GM19351 (cell line): ENCODE results near the gene RAE1.
A peak's percentile ranks its signal among the peaks of the same experiment; 100 is the strongest.

Experiments
- ATAC-seq: cut with Tn5 transposase; IDR thresholded peaks from one replicate; pipeline ENCODE4 v1.9.1; 2021; ENCODE audit warnings: mild to moderate bottlenecking, moderate library complexity; ENCODE audit not compliant: unreplicated experiment

The RAE1 gene

DNA sequence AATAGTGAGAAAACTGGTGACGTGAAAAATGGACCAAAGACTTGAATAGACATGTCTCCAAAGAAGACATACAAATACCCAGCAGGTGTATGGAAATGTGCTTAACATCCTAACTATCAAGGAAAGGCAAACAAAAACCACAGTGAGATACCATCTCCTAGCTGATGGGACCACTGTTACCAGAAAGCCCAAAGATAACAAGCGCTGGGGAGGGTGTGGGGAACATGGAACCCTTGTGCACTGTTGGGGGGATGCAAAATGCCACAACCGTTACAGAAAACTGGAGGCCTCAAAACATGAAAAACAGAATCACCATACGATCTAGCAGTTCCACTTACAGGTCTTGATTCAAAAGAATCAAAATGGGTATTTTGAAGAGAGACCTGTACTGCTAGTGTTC lies 20.3 kb downstream of the RAE1 start:
- no peak for ATAC-seq

DNA sequence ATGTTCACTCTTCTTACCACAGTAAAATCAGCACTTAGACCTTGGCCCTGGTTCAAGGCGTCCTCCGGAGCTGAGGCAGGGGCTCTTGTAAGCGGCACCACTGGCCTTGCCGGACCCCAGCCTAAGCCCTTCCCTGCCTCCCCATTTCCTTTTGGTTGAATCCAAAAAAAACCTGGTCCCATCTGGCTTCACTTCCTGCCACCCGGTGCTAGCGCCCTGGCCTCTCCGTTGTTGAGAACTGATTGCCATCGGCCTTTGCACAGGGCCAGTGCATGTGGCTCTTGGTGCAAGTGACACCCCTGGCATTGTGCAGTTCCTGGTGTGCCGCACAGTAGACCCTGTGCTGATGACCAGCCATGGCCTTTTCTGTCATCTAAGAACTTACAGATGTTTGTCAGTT lies 21.1 kb downstream of the RAE1 start:
- no peak for ATAC-seq

DNA sequence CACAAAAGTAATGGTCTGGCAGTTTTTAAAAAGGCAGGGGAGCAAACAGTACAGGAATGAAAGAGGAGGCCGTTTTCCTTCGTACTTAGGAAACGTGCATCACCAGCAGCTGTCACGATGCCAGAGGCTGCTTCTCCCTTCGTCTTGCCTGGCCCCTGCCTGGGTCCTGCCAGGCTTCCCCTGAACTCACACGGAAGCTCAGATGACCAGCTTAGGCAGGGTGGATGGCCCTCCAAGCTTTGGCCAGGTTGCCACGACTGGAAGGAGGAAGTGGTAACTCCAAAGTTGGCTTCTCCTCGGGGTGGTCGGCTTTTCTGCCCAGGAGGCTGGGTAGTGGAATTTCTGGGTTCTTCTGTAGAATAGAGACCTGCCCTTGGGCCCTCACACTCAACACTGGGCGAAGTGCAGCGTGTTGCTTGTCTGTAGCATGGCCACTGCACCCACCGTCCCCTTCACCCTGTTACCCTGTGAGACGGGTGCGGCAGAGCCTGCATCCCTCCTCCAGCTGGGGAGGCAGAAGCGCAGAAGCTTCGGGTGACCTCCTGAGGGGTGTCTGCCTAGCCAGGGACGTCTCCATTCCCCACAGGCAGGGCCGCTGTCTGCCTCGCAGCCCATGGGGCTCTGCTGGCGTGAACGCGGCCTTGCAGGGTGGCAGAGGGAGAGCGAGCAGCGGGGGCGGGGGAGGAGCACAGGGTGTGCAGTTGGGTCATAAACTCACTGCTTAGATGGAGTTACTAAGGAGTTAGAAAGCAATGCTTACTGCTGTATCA lies 21.7 kb downstream of the RAE1 start:
- no peak for ATAC-seq

DNA sequence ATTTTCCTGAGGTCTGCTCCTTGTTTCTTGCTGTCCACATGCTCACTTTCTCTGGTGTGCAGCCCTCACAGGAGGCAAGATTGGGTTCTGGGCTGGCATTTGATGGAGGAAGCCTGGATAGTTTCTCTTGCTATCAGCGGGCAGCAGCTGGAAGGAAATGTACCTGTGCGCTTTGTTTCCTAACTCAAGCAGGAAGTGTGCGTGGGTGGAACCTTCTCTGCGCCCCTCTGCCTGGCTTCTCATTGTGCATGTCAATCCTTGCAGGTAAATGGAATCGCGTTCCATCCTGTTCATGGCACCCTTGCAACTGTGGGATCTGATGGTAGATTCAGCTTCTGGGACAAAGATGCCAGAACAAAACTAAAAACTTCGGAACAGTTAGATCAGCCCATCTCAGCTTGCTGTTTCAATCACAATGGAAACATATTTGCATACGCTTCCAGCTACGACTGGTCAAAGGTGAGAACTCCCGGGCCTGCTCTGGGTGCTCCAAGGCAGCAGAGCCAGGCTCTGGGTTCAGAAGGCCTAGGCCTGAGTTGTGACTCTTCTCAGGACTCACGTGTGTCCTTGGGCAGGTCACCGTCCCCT lies 23.4 kb downstream of the RAE1 start:
- no peak for ATAC-seq

DNA sequence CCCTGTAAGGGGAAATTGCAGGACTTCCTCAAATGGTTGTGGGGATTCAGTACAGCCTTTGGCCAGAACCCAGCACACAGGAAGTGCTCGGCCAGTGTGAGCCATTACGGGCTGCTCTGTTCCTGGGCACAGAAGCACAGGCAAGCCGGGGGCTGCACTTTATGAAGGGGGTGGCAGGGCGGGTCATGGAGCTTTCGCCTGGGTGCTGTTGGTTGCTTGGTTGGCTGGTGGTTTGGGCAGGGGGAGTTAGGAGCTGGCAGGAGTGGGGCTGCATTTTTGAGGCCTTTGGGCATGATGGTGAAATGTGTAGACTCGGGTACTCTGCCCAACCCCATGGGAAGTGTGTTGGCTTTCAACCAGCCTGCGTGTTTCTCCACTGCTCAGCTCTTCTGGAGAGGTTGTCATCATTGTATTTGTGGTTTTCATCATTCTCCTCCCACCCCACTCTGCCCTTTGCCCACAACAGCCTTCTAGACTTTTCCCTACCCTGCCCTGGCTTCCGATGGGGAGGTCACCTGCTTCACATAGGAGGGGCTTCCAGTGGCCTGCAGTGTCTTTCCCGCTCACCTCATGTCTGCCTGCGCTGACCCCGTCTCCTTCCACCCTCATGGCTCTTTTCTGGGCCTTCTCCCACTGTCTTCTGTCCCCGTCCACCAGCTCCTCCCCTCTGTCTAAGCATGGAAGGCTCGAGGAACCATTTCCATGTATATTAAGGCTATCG lies 24.0 kb downstream of the RAE1 start:
- no peak for ATAC-seq

DNA sequence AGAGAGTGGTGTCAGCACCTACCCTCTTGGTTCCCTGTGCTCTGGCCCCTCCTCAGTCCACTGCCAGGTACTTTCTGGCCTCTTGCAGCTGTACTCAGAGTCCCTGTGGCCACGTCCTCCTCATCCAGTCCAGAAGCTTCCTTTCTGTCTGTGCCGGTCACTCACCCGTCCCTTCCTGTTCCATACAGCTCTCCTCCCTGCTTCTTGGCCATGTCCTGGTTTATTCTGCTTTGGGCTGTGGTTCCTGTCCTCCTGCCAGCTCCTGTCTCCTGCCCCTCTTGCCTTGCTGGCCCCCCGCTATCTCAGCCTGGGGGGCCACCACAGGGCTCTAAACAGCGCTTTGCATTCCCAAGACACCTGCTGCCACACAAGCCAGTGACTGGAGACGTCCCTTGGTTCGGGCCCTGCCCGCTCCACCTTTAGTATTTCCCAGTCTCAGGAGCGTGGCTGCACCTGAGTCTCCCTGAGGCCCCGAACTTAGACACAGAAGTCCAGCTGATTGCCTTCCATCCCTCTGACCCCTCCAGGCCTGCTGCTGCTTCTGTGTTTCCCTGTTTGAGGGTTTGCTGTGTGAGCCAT lies 24.7 kb downstream of the RAE1 start:
- ATAC-seq, result no peak

DNA sequence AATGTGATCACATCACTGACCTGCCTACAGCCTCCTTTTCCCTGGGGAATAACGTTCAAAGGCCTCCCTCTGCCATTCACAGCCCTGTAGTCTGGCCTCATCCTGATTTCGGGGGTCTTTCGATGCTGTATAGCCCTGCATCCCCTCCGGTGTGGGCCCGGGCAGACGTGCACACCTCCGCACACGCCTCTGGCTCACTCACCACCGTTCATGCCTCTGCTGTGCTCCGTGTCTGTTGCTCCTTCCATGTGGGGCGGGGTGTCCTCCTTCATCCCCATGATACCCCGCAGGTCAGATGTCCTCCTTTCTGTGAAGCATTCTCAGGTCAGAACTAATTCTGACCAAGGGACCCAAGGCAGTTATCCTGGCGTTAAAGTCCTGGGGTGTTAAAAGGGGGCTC lies 26.3 kb downstream of the RAE1 start:
- no peak for ATAC-seq

DNA sequence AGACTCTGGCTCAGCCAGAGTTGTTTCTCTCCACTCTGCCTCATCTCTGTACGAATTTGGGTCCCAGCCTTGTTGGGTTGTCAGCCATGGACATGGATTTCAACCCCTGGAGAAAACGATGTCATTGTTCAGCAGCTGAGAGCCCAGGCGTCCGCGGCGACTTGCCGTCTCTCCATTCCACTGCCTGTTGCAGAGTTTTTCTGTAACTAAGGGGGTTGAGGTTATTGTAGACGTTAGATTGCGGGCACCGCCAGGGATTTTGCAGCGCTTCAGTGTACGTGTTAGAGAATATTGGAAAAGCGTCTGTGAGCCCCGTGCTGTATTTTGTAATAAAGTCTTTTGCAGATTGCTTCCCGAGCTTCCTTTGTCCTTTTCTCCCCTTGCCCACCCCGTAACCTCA lies 27.1 kb downstream of the RAE1 start:
- ATAC-seq, result no peak

DNA sequence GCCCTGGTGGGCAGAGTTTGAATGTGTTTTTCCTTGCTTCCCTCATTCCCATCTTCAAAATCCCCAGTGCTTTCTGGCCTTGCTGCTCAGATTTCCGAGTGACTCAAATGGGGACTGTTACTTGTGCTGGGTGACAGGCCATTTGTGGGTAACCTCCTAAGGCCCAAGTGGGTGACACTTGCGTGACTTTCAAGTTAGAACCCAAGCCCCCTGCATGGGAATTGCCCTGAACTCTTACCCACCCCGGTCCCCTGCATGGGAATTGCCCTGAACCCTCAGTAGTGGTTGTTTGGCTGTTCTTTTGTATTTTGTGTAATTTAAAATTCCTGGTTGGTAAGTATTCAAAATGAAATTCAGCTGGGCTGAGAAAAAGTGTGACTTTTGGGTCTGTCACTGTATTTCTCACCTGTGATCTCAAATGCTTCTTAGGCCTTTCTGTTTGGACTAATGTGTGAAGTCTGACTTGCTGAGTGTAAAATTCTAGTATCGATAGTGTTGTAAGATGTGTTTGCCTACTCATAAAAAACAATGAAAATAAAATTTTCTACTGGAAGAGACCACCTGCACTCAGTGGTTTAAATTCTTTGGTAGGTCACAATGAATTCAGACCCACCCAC lies 27.7 kb downstream of the RAE1 start:
- no peak for ATAC-seq

DNA sequence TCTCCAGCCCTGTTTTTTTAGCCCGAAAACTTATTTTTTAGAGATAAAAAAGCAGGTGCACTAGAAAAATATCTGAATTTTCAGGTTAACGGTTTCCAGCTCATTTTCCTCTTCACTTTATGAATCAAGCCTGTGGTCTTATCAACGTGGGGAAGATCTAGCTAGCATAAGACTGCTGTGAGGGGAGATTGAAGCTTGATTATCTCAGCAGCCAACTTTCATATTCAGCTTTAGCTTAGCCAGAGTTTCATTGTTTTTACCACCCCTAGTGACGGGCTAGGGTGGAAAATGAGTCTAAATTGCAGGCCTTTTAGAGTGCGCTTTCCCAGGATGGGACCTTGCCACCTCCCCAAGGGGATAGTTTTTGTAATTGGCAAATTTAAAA lies 28.2 kb downstream of the RAE1 start:
- ATAC-seq, result no peak

DNA sequence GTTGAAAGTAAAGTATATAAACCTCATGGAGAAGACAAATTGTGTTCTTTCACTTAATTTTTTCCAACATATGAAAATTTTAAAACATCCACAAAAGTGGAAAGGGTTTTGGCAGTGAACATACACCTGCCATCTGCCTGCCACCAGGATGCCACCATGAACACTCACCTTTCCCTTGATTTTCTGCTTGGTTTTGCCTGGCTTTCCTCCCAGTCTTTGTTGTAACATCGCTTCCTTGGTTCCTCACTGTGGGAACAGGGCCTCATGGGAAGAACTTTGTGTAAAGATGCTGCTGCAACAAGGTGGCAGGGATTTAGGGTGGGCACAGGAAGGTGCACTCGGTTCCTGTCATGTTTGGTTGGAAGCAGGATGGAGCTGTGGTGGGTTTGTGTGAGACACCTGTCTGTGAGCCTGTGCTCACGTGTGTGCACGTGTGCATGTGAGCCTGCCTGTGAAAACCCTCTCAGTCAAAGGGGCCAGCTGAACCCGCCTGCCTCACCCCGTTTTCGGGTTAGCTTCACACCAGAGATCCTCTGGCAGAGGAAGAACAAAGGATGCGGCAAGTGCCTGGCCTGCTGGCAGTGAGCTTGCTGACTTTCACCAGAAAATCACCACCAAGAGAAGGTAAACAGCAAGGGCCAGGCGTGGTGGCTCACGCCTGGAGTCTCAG lies 29.2 kb downstream of the RAE1 start:
- no peak for ATAC-seq

DNA sequence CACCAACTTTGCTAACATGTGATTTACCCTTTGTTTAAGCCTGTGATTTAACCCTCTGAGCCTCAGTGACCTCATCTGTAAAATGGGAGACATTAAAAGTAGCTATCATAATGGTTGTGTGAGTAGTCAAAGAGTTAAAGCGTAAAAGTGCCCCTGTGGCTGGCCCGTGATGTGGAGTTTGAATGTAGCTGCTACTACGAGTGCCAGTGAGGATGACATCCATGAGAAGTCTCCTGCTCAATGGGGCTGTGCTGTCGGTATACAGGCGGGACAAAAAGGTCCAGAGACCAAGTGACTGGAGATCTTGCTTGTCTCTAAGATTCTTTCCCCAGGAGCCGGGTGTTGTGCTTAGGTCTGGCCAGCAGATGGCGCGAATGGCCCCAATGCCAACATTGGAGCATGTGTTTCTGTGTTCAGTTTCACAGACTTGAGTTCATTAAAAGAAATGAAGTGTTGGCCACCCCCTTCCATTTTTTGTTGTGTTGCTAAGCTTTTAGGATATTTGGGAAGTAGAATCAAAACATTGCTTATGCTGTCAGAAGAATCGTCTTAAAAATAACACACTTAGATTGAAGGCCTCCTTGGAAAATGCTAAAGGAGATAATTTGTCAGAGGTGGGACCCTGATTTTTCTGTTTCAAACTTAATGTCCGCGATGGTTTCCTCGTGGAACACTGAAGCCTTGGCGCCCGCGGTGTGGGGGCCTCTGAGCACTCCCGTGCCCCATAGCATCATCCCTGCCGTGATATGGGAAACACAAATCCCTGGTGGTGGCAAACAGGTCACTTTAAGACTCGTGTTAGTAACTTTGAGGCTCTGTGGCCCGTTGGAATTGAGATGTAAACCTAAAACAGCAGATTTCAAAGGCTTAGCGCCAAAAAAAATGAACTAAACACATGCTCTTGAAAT lies 30.8 kb downstream of the RAE1 start:
- ATAC-seq, result peak; percentile 62

DNA sequence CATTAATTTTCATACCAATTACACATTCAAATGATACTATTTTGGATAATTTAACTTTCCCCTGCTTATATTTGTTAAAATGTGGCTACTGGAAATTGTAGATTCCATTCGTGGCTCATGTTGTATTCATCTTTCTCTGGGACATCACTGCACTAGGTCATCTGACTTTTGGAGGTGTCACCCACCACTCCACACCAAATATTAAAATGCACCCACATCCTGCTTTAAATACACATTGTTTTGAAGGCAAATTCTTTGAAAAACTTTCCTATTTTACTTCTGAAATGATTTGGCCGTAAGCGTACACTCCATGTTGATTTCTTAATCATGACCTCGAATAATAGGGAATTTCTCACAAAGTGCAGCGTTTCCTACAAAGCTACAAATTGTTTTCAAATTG lies 31.5 kb downstream of the RAE1 start:
- no peak for ATAC-seq

DNA sequence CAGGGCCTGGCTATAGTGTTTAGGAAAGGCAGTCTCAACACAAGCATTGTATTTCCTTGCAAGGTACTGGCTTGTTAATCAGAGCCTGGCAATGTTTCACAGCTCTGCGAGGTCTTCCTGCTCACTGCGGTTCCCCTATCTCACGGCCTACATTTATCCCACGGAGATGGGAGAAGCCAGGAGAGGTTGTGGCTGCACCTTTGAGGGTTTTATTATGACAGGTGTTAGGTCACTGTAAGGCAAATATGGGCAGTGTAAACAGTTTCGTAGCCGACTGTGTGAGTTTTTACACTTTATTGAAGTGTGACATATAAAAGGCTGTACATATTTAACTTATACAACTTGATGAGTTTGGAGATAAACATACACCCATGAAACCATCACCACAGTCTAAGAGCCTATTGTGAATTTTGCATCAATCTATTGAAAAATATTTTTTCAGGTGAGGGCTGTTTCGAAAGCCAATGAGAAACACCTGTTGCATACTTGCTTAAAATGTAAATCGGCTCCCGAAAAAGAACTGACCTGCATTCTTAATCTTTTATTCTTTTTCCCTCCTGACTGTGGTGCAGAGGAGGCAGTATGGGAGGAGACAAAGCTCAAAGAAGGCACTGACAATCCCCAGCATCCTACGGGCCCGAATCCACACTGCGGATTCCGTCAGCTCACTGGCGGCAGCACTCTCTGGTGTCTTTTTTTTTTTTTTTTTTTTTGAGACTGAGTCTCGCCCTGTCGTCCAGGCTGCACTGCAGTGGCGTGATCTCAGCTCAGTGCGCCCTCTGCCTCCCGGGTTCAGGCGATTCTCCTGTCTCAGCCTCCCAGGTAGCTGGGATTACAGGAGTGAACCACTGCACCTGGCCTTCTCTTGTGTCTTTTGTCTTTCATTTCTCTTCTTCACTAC lies 32.6 kb downstream of the RAE1 start:
- no peak for ATAC-seq

DNA sequence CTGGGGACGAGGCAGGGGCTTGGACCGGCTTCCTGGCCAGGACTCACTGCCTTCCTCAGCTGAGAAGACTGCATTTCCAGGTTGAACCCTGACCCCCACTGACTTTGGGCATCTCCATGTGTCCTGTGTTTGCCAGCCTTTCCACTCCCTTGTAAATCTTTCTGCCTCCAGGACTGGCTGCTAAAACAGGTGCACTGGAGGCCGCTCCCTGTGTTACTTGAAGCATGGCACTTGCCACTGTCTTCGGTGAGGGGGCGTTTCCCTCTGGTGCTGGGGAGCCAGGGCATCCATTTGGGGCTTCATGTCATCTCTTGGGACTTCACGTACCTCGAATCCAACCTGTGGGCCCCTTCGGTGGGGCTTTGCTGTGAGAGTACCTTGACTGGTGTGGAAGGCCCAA lies 33.4 kb downstream of the RAE1 start:
- no peak for ATAC-seq

DNA sequence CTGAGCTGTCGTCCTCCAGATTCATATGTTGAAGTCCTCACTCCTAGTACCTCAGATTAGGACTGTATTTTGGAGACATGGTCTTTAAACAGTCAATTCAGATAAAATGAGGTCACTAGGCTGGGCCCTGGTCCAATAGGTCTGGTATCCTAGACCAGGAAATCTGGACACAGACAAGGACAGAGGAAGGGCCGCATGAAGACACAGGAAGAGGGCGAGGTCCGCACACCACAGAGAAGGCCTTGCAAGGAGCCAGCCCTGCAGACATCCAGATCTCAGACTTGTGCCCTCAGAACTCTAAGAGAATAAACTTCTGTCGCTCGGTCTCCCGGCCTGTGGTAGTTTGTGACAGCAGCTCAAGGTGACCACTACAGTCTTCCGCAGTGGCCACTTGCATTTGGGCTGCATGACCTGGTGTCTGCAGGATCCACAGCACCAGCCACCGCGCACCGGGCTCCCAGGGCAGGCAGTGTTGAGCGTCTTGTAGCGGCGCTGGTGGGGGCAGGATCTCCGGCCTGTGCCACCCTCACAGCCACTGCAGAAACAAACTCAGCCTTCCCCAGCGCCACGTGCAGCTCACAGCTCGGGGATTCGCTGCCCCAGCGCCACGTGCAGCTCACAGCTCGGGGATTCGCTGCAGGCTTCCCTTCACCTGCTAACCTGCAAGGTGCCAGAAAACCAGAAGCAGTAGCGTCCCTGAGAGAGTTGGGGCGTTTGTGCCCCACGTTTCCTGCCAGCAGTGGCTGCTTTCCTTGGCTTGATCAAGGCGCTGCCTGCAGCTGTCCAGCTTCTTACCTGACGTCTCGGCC lies 34.1 kb downstream of the RAE1 start:
- ATAC-seq, result no peak

DNA sequence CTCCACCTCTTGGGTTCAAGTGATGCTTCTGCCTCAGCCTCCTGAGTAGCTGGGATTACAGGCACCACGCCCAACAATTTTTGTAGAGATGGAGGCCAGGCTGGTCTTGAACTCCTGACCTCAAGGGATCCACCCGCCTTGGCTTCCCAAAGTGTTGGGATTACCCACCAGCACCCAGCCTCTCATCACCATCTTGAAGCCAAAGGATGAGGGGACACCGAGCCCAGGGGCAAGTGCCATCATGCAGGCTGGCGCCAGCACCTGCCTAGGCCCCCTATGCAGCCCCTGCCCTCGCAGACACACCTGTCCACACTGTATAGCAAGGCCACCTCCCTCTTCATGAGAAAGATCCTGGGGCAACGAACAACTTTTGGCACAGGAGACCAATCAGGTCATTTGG lies 34.9 kb downstream of the RAE1 start:
- no peak for ATAC-seq

DNA sequence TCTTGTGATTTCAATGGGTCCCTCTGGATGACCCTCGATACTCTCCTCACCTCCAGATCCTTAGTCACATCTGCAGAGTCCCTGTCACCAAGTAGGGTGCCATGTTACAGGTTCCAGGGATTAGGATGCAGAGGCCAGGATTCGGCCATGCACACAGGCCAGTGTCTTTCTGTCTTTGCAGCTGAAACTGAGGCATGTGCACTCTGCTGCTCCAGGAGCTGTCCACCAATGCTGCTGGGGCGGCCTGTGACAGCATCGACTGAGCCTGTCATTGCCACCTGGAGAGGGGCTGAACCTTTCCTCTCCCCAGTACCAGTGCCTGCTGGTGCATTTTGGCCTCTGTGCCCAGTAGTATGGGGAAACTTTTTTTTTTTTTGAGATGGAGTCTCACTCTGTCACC lies 35.7 kb downstream of the RAE1 start:
- no peak for ATAC-seq
